ENCODE results near the gene MLLT3.

GRCh38 chr9:20390400-20390799, 231.9 kb downstream of the MLLT3 start:
- no peak for TF ChIP-seq CTCF (conservative IDR thresholded peaks at IDR 0.05 in 1 of 2, IDR thresholded peaks at IDR 0.05 in 1 of 2; ENCODE audit: extremely low read depth in 1 of 2, insufficient read depth in 1 of 2, low read depth in 1 of 2, low read length in 2 of 2)
- TF ChIP-seq EZH2 (IDR thresholded peaks at IDR 0.05; ENCODE audit: borderline replicate concordance, low read length), result no peak

Measured in mammary epithelial cell (primary cell).